NCI-H446 (cell line): ENCODE results near the gene FBXW8.

Source experiments
- DNase-seq, 2 experiments: peaks; one replicate each; lab custom pipeline; 2025; lab: John Stamatoyannopoulos, UW

FBXW8 gene

GRCh38 chr12:116924558-116925453 lies 14.1 kb downstream of the FBXW8 start:
- no peak for DNase-seq

- no peak for DNase-seq
These were observed 15.8 kb downstream of the FBXW8 start for GRCh38 chr12:116926283-116927243.

GRCh38 chr12:116927244-116927940 lies 16.6 kb downstream of the FBXW8 start:
- no peak for DNase-seq

GRCh38 chr12:116928504-116928903 lies 17.8 kb downstream of the FBXW8 start:
- DNase-seq = no peak

- DNase-seq = no peak
These were observed 19.1 kb downstream of the FBXW8 start for GRCh38 chr12:116929885-116930284.

GRCh38 chr12:116931665-116932064 lies 20.9 kb downstream of the FBXW8 start:
- no peak for DNase-seq

GRCh38 chr12:116933091-116933490 lies 22.3 kb downstream of the FBXW8 start:
- peak in 1 of 2 experiments; percentile 39 for DNase-seq

- peak in 1 of 2 experiments; percentile 17 for DNase-seq
These were observed 22.9 kb downstream of the FBXW8 start for GRCh38 chr12:116933512-116934246.

- peak in 1 of 2 experiments; percentile 6 for DNase-seq
These were observed 24.4 kb downstream of the FBXW8 start for GRCh38 chr12:116934908-116935705.

- DNase-seq = no peak
These were observed 26.9 kb downstream of the FBXW8 start for GRCh38 chr12:116937640-116938039.

GRCh38 chr12:116939734-116940133 lies 29.0 kb downstream of the FBXW8 start:
- DNase-seq = no peak

GRCh38 chr12:116941188-116941587 lies 30.4 kb downstream of the FBXW8 start:
- DNase-seq = no peak

GRCh38 chr12:116943419-116944372 lies 32.9 kb downstream of the FBXW8 start:
- DNase-seq = no peak

- DNase-seq = no peak
These were observed 35.3 kb downstream of the FBXW8 start for GRCh38 chr12:116945886-116946550.

- DNase-seq = no peak
These were observed 37.5 kb downstream of the FBXW8 start for GRCh38 chr12:116948298-116948697.

GRCh38 chr12:116950628-116951325 lies 40.0 kb downstream of the FBXW8 start:
- DNase-seq = no peak

- DNase-seq = peak in 1 of 2 experiments; percentile 35
These were observed 44.1 kb downstream of the FBXW8 start for GRCh38 chr12:116954710-116955381.
